ENCODE data around the gene ACRBP.
A peak's percentile ranks its signal among the peaks of the same experiment; 100 is the strongest.
"Not testable (repeated sequence)": the region's sequence is repeated elsewhere in the genome, so short reads cannot be mapped to it uniquely, and the experiment has no call there.

The ACRBP gene

GRCh38 chr12:6614513-6615172 is 32.6 kb downstream of the ACRBP start:
- no peak for DNase-seq

GRCh38 chr12:6613776-6614512 is 33.3 kb downstream of the ACRBP start:
- peak; percentile 65 to 100 (median 95) for DNase-seq

- peak in 12 of 14 donors; percentile 76 to 96 (median 86) for DNase-seq
Measured at GRCh38 chr12:6613015-6613775, 34.0 kb downstream of the ACRBP start.

GRCh38 chr12:6612652-6613014 is 34.6 kb downstream of the ACRBP start:
- peak in 2 of 14 donors; percentile 63 to 81 for DNase-seq

- DNase-seq, result peak in 1 of 14 donors; percentile 44
Measured at GRCh38 chr12:6612247-6612646, 35.0 kb downstream of the ACRBP start.

- DNase-seq, result peak in 1 of 14 donors; percentile 15
Measured at GRCh38 chr12:6608592-6609281, 38.5 kb downstream of the ACRBP start.

- DNase-seq, result peak in 9 of 14 donors; percentile 44 to 93 (median 69)
Measured at GRCh38 chr12:6607751-6608591, 39.3 kb downstream of the ACRBP start.

GRCh38 chr12:6606331-6607131 is 40.7 kb downstream of the ACRBP start:
- DNase-seq, result peak in 12 of 14 donors; percentile 38 to 84 (median 60)

- peak in 2 of 14 donors; percentile 38 to 46 for DNase-seq
Measured at GRCh38 chr12:6605421-6606330, 41.6 kb downstream of the ACRBP start.

- DNase-seq, result no peak
Measured at GRCh38 chr12:6604259-6605029, 42.8 kb downstream of the ACRBP start.

- DNase-seq, result peak in 1 of 14 donors; percentile 38
Measured at GRCh38 chr12:6603095-6603567, 44.1 kb downstream of the ACRBP start.

- DNase-seq, result no peak
Measured at GRCh38 chr12:6602526-6602925, 44.7 kb downstream of the ACRBP start.

- DNase-seq, result not testable (repeated sequence)
Measured at GRCh38 chr12:6595673-6596072, 51.6 kb downstream of the ACRBP start.

- DNase-seq, result no peak
Measured at GRCh38 chr12:6592087-6592486, 55.1 kb downstream of the ACRBP start.

Data from C1 segment of cervical spinal cord (tissue), 14 donors.